Stimulated activated CD4-positive, alpha-beta T cell treated with anti-CD3 and anti-CD28 coated beads, Interleukin-12 subunit alpha, Interleukin-12 subunit beta, amount 100 ng/mL, for 48 hours (primary cell): ENCODE results near the gene HEG1.

Experiments
- DNase-seq, 3 donors: peaks; one replicate each; pipeline ENCODE4 v3.0.0-alpha.2; 2020; ENCODE audit warnings: low read depth in 2 of 3, low spot score in 1 of 3

HEG1 gene

DNA sequence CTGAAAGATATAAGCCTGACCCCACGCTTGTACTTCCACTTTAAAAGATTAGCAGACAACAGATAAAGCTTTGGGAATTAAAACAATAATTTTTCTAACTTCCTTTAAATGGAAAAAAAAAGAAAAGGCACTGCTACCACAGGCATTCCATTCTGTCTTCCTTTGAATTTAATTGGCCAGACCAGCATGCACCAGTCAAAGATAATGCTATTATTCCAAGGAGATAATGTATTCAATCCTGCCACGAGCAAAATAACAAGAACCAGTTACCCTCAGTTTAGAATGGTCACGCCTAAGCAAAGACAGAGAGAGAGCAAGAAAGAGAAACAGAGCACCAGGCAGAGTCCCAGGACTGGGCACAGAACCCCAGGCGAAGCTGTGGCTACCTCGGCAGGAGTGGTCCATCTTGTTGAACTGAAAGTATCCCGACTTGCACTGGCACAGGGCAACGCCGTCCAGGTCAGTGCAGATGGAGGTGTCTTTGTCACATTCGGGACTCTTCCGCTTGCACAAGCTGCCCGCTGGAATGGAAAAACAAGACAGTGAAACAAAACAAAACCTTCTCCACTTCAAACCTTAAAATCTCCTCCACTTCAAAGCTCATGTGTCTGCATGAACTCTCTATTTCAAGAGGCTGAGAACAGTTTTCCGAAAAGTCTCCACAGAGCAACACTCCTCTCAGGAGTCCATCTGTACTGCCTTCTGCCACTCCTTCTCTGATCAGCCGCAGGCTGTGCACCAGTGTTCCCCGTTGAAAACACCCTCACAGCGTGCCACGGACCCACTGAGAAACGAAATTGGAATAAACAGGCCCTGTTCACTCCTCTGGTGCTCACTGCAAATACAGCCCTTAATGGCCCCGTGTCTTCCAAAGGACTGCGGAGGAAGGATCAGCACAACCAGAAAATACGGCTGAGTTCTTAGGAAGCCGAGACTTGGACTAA, 58.2 kb downstream of the HEG1 start:
- no peak for DNase-seq

DNA sequence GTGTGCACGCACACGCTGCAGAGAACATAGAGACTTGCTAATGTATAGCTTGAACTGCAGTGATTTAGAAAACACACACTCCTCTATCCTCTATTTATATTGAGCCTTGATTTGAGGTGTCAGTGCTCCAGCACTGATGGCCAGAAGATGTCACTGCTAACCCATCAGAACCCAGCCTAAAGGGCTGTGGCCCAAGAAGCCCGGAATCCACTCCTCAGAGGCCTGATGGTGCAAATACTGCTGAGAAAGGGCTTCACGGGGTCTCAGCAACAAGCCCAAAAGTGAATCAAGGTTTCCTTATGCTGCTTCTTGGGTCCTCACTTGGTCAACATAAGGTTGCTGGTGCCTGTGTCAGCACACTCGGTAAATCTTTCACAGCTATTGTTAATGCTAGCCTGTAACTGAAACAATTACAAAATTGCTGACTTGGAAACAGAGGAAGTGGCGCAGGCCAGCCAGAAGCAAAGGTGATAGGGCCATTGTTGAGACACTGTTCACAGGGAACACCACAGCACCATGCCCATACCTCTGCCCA, 60.3 kb downstream of the HEG1 start:
- DNase-seq: peak in 2 of 3 donors; percentile 16 to 24

DNA sequence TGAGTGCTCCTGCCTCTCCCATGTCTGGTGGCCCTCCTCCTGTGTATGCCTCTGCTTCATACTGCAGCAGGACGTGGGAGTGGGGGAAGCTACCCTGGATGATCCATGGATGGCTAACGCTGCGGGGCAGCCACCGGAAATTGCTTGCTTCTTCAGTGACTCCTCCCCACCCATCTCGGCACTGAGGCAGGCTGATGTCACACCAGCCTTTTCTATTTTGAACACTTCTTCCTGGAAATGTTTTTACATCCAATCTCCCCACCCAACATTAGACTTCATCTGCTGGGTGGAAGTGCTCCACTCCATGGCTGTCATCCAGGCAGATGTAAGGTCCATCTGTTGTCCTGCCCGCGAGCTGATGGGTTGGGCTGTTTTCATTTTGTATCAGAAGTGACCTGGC, 62.3 kb downstream of the HEG1 start:
- no peak for DNase-seq

DNA sequence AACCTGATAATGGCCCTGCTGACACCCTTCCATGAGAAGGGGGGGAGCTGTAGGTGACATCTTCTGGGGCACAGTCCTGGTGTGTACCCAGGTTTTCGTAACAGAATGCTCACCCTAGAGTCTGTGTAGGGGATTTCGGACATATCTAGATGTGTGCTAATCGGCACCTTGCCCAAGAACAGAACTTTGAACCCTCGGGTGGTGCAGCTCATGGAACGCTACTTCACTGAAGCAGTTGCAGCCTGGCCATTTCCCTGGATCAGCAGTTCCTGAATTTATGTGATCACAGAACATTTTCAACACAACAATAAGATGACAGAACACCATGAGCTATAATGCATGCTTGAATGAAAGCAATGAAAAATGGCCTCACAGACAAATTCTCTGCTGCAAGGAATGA, 63.8 kb downstream of the HEG1 start:
- no peak for DNase-seq

DNA sequence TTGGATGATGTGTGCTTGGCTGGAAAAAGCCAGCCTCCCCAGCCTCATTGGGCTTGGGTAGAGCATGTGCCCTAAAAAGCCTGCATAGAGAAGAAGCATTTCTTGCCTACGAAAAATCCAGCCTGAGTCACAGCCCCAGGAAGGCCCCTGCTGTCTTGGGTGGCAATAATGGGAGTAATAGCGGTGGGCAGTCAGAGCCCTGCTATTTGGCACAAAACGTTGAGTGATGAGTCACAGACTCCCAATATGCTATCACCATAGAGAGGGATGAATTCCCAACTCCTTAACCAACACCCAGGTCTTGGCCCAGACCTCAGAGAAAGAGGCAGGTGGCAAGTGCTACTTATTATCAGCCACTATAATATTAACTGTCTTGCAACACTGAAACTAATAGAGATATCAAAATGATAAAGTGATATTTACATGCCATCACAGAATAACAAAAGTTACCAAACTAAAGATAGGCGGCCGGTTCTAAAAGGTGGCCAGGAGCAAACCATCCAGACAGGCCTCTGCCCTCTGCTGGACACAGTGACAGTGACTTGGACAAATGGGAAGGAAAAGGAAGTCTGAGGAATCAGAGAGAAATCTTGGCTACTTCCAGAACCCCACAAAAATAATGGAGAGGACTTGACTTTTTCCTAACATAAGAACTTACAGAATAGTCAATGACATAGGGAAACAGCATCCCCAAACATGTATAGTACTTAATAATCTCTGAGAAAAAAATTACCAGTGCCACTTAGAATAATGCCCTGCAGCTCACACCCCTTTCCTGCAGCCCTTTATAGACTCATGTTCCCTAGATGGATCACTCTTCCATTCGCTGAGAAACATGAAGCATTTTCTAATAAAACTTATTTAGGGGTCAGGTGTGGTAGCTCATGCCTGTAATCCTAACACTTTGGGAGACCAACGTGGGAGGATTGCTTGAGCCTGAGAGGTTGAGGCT, 69.3 kb downstream of the HEG1 start:
- DNase-seq: no peak

DNA sequence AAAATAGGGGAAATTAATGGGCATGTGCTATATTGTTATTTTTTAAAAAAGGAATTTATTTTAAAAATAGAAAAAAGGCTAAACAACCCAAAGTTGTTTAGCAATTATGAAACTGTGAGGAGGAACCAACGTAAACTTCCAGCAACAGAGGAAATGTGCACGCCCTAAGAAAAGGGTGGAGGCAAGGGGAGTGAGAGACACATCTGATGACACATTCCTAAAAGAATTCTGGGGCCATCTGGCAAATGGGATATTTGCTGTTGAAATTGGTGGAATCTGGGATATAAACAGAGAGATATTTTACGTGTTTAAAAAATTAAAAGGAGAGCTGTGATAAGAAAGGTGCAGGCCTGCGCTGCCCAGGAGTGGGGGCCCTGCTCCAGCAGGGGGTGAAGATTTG, 70.4 kb downstream of the HEG1 start:
- no peak for DNase-seq

DNA sequence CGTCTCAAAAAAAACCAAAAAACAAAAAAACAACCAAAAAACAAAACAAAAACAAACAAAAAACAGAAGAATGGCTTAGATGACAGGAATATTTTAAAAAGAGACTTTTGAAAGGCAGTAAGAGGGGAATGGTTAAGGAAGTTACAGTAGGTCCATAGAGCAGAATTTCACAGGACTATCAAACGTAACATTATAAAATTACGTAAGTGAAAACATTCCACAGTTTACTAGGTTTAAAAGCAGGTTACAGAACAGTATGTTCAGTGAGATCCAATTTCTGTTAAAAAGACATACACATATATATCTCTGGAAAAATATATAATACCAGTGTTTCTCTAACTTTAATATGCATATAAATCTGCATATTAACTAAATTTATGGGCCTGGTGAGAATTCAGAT, 71.0 kb downstream of the HEG1 start:
- no peak for DNase-seq

DNA sequence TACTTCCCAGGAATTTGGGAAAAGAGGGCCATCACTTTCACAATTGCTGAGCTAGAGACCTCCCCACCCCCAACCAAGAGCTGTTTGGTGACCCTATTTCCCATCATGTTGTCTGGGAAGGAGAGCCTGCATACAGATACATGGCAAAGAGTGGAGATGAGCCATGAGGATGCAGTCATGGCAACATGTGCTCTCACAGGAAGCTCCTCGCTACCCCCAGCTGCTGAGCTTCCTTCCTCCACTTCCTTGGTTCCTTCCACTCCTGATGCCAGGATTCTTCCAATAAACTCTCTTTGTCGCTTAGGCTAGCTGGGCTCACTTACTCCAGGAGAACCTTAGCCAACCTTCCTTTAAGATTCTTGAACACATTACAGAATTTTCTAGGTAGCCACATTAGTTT, 72.9 kb downstream of the HEG1 start:
- no peak for DNase-seq

DNA sequence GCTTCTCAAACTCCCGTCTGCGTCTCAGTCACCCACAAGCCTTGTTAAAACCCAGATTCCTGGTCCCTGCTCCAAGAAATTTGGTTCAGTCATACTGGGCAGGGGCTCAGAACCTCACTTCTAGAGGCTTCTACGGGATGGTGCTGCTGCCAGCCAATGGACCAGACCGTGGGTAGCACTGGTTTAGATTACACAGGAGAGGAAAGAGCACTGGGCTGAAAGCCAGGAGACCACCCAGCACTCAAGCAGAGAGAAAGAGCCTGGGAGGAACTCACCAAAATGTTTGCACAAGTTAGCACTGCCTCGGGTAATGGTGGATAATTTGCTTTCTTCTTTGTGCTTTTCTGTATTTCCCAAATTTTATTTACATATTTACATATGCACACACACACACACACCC, 74.3 kb downstream of the HEG1 start:
- no peak for DNase-seq

DNA sequence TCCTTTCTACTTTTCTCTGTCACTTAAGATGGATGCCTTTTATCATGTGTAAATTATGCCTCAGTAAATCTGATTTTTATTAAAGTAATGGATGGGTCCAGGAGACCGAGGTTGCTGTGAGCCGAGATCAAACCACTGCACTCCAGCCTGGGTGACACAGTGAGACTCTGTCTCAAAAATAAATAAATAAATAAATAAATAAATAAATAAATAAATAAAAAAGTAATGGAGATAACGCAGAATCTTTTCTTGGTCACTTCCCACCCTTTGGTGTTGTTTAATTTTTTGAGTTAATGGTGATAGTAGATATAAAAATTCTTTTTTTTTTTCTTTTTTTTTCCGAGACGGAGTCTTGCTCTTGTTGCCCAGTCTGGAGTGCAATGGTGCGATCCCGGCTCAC, 77.2 kb downstream of the HEG1 start:
- no peak for DNase-seq

DNA sequence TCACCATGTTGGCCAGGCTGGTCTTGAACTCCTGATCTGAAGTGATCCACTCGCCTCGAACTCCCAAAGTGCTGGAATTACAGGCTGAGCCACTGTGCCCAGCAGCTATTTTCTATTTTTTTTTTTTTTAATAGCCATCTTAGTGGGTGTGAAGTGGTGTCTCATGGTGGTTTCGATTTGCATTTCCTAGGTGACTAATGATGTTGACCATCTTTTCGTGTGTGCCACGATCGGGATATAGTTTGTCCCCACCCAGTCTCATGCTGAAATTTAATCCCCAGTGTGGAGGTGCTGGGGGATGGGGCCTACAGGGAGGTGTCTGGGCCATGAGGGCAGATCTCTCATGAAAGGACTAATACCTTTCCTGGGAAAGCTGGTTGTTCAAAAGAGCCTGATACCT, 79.4 kb downstream of the HEG1 start:
- no peak for DNase-seq

DNA sequence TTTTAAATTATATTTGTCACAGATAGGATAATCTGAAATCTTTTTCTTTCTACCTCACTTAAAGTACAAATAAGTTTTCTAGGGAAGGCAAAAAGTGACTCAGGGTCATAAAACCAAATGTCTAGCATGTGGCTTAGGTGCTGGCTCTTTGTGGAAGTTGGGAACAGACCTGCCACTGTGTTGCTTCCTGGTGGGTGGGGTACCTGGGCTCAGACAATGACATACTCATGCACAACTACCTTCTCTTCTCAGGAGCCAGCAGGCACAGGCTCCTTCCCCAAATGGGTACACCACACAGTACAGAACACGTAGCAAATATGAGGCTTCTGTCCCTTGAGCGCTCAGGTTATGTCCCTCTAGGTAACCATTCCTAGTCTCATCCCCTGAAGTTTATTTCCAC, 81.1 kb downstream of the HEG1 start:
- no peak for DNase-seq

DNA sequence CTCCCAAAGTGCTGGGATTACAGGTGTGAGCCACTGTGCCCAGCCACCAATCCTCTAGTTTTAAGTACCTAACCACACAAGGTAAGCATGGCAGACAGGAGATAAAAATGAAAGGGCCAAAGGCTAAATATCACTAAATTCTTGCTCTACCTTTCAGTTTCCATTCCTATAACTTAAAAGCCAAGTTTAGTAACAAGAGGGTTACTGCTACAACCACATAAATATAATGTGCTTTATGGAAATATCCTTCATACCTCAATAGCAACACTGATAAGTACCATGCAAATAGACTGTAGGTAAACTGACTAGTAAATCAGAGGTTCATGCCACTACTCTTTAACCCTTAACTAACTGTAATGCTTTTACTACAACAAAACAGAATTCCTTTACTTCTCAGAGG, 82.5 kb downstream of the HEG1 start:
- DNase-seq: no peak

DNA sequence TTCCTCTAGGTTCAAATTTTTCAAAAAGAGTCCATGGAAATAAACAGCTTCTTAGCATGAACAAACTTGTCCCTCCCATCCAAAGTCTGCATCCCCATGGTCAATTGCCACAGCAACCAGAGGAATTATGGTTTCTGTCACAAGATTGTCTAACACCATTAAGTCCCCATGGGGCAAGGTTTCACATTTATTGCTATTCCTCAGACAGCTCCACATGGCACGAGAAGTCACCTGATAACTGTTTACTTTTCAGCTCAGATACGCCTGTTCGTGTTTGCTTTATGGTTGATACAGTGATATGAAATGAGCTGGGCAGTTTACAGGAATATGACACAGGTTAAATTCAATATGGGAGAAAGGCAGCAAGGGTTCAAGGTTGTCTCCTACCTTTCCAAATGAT, 83.3 kb downstream of the HEG1 start:
- no peak for DNase-seq

DNA sequence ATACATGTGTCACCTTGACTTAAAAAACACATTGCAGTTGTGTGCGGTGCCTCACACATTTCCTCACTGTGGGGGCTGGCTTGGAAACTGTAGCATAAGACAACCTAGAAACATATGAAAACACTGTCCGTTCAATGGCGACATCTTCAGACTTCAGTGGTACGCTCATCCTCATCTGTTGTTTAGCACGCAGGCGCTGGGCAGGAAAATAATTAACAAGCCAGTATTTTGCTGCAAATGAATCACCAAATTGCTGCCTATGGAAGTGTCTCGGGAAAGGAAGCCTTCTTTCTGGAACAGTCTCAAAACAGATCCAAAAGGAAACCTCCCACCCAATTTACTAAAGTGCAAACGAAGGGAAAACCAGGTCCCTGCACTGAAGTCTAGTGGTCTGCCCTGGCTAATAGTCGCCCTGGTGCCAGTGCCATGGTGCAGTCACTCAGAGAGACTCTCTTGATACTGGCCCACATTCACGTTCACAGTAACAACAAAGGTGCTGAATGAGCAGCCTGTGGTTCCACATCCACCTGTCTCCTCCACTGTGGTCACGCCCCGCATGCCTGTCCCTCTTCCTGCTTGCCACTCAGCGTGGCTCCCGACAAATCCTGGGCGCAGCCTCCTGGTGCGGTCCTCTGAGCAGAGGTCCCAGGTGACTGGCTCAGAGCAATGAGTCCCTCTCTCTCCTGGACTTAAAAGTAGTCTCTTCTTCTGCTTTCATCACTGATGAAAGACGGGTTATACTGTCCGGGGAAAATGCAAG, 85.7 kb downstream of the HEG1 start:
- no peak for DNase-seq

DNA sequence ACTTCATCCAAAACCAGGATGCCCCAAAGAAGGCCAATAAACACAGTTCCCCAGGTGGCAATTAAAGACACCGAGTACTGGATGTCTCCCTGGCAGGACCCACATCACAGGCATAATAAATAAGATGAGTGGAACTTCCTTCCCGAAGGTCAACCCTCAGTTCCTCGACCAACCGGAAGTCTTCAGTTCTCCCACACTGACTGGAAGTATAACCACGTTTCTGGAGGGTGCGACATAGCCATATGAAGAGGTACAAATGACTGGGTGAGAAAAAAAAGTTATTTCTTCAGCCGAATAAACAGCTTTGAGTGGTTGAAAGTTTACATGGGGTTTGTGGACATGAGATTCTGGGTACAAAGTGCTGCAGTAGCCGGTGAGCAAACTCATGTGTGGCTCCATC, 86.6 kb downstream of the HEG1 start:
- no peak for DNase-seq

DNA sequence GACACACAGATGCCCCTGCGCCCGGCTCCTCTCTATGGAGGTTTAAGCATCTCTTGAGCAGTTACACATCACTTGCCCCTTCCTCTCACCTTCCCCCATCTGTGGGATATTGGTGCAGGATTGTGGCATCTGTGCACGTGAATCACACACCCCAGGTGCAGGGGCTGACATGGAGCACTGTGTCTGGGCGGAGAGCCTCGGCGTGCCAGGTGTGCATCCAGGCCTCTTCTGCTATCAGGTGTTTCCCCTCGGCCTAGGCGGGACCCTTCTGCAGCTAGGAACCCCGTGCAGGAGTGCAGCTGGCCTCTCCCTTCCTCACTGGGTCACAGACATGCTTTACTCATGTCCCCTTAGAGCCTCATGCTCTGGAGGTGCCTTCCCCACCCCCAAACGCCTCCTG, 87.8 kb downstream of the HEG1 start:
- DNase-seq: no peak

DNA sequence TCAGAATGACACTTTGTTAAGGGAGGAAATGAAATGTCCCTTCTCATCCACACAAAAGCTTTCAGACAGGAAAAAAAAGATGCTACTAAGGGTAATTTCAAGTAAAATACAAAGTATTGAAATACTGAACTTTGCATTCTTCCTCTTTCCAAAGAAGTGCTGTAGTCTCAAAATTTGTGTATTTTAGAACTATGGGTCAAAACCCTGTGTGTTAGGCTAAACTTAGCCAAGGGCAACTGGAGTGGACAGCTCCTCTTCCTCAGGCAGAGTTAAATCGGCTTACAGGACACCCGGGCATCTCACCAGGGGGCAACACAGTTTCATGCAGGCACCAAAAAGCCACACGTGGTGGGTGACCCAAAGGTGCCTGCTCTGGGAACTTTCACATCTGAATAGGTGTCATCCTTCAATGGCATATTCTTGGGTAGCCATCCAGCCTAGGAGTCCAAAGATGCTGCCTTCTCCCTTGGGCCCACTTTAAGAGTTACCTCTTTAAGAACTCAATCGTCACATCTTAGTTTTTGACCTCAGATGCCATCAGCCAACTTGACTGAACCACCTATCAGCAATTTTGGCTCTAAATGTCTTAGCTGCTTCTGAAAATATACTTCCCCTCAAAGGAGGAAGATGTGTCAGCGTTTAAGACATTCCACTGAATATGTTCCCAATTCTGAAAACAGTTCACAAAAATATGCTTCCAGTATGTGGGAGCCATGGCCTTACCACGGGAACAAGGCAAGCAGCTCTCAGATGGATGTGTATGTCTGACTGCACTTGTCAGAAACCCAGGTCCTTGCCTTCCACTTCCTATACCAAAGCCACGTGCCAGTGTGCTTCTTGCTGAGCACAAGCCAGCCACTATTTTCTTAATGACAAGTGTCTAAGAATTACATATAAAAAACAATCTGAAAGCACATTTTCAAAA, 89.0 kb downstream of the HEG1 start:
- DNase-seq: no peak

DNA sequence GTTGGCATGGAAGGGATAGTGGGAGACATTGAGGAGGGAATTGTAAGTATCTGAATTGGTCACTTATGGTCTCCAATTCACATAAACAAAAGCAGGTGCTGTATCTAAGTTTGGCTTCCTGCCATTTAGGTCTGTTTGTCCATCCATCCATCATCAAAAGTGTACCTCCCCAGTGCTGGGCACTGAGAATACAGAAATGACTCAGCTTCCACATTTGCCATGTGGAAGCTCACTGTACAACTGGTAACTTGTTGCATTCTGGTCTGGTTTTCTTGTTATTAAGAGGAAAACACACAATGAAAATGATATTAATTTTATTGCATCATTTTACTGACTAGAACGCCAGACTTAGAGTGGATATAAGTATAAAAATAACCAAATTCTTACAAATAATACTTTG, 90.4 kb downstream of the HEG1 start:
- no peak for DNase-seq

DNA sequence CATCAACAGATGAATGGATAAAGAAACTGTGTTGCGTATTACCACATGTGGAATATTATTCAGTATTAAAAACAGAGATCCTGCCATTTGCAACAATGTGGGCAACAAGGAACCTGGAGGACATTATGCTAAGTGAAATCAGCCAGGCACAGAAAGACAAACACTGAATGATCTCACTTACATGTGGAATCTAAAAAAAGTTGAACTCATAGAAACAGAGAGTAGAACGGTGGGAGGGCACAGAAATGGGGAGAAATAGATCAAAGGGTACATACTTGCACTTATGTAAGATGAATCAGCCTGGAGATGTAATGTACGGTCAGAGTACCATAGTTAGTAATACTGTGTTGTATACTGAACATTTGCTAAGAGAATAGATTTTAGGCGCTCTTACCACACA, 91.4 kb downstream of the HEG1 start:
- no peak for DNase-seq
